Spleen (tissue), 7 donors: ENCODE measurements around the gene ATXN1.

ENCODE experiments used
- CTCF ChIP-seq, 11 experiments: fragments of 200-600 bp in 7 of 11; fragments of 450-650 bp in 4 of 11; sonication (generic) in 4 of 11; IDR thresholded peaks in 8 of 11; conservative IDR thresholded peaks in 3 of 11; 1 replicate in 7 of 11; 2 replicates in 4 of 11; pipeline versions ENCODE4 v1.4.0 to v1.8.0; 2016 to 2021; ENCODE audit warnings: antibody characterized with exemption in 11 of 11, inconsistent platforms in 4 of 11, mild to moderate bottlenecking in 1 of 11
- POLR2A ChIP-seq, 3 donors: fragments of 450-650 bp; IDR thresholded peaks; one replicate each; pipeline ENCODE4 v1.5.1; 2017; ENCODE audit warnings: antibody characterized with exemption in 3 of 3, mild to moderate bottlenecking in 1 of 3
- POLR2AphosphoS5 ChIP-seq, 3 donors: sonication (generic); formaldehyde crosslinking; IDR thresholded peaks; one replicate each; pipeline ENCODE4 v1.5.1; 2017; ENCODE audit warnings: antibody characterized with exemption in 3 of 3
- donor health status: DM: no; HTN: no; CAD: no; lungs with moderate emphysema.
- donor health status: DM: no; HTN: no; CAD: no.
- donor health status: DM: no; HTN: no; CAD: no.

GRCh38 chr6:16375843-16376242 lies 385.4 kb downstream of the ATXN1 start:
- TF ChIP-seq POLR2AphosphoS5 (IDR thresholded peaks at IDR 0.05): no peak
- no peak for TF ChIP-seq CTCF (IDR thresholded peaks at IDR 0.05 in 8 of 11, conservative IDR thresholded peaks at IDR 0.05 in 3 of 11)
- no peak for TF ChIP-seq POLR2A (IDR thresholded peaks at IDR 0.05)
